HEK293 (cell line): Measurements from ENCODE around the gene SLC37A4.
A peak's percentile ranks its signal among the peaks of the same experiment; 100 is the strongest.

Source experiments
- CTCF ChIA-PET: fragments of 350-600 bp; formaldehyde crosslinking; extraction: SDS; loops from one replicate; lab custom pipeline; 2021; ENCODE audit warnings: antibody characterized with exemption; lab: Yijun Ruan, JAX
- POLR2A ChIA-PET: fragments of 300-600 bp; formaldehyde crosslinking; extraction: SDS; loops from one replicate; lab custom pipeline; 2020; ENCODE audit warnings: antibody characterized with exemption, inconsistent platforms; lab: Yijun Ruan, JAX
- H3K27ac ChIP-seq: fragments of 200-500 bp; sonication (Bioruptor generic); 2 replicates; pipeline ENCODE4 v1.5.1; 2014; ENCODE audit warnings: low read depth, low read length, control low read depth, inconsistent platforms; ENCODE audit errors: extremely low read depth
- H3K36me3 ChIP-seq, 2 experiments: fragments of 200-500 bp in 1 of 2; sonication (Bioruptor generic) in 1 of 2; 1 replicate in 1 of 2; 2 replicates in 1 of 2; pipeline ENCODE4 v1.5.1; 2014 to 2017; ENCODE audit warnings: inconsistent platforms in 2 of 2, low read length in 2 of 2; ENCODE audit not compliant: control insufficient read depth in 2 of 2, insufficient read depth in 1 of 2
- H3K4me1 ChIP-seq: fragments of 200-500 bp; sonication (Bioruptor generic); 2 replicates; pipeline ENCODE4 v1.5.1; 2014; ENCODE audit warnings: mild to moderate bottlenecking, low read length, inconsistent platforms; ENCODE audit not compliant: control insufficient read depth, insufficient read depth
- H3K4me3 ChIP-seq: 2 replicates; pipeline ENCODE4 v1.5.1; 2011; ENCODE audit warnings: low read depth, mild to moderate bottlenecking, control low read depth, low read length, moderate library complexity
- H3K9me3 ChIP-seq: fragments of 200-500 bp; sonication (Bioruptor generic); 2 replicates; pipeline ENCODE4 v1.5.1; 2014; ENCODE audit warnings: low read depth, low read length, inconsistent platforms; ENCODE audit not compliant: control insufficient read depth, insufficient read depth
- IKZF3 ChIP-seq: fragments of 450-650 bp; IDR thresholded peaks from 2 replicates; pipeline ENCODE4 v1.5.0; 2018; ENCODE audit warnings: missing biosample characterization, mild to moderate bottlenecking, missing genetic modification characterization, moderate library complexity
- KLF16 ChIP-seq: fragments of 450-650 bp; formaldehyde crosslinking; IDR thresholded peaks from 2 replicates; pipeline ENCODE4 v1.5.1; 2017; ENCODE audit warnings: missing biosample characterization, missing genetic modification characterization
- ZBTB8A ChIP-seq: fragments of 450-650 bp; formaldehyde crosslinking; IDR thresholded peaks from 2 replicates; pipeline ENCODE4 v1.5.1; 2016; ENCODE audit warnings: missing biosample characterization, missing genetic modification characterization
- ZFHX2 ChIP-seq: fragments of 450-650 bp; formaldehyde crosslinking; conservative IDR thresholded peaks from 2 replicates; pipeline ENCODE4 v1.5.1; 2016; ENCODE audit warnings: missing biosample characterization, missing genetic modification characterization
- ZNF23 ChIP-seq: fragments of 450-650 bp; formaldehyde crosslinking; IDR thresholded peaks from 2 replicates; pipeline ENCODE4 v1.5.1; 2016; ENCODE audit warnings: missing biosample characterization, missing genetic modification characterization, borderline replicate concordance
- ZNF660 ChIP-seq: fragments of 450-650 bp; IDR thresholded peaks from 2 replicates; pipeline ENCODE4 v1.5.1; 2018; ENCODE audit warnings: missing biosample characterization, mild to moderate bottlenecking, missing genetic modification characterization
- TF ChIP-seq, protein P1 (sequence below): fragments of 450-650 bp; formaldehyde crosslinking; IDR thresholded peaks from 2 replicates; pipeline ENCODE4 v1.5.1; 2016; ENCODE audit warnings: missing biosample characterization, missing genetic modification characterization
- TF ChIP-seq, protein P2 (sequence below): IDR thresholded peaks from 2 replicates; pipeline ENCODE4 v1.6.1; 2011; ENCODE audit warnings: mild to moderate bottlenecking, low read depth, low read length, borderline replicate concordance
- TF ChIP-seq, protein P3 (sequence below): fragments of 450-650 bp; formaldehyde crosslinking; IDR thresholded peaks from 2 replicates; pipeline ENCODE4 v1.5.1; 2016; ENCODE audit warnings: missing biosample characterization, missing genetic modification characterization, borderline replicate concordance
- TF ChIP-seq, protein P4 (sequence below): fragments of 450-650 bp; formaldehyde crosslinking; IDR thresholded peaks from 2 replicates; pipeline ENCODE4 v1.5.1; 2016; ENCODE audit warnings: missing biosample characterization, missing genetic modification characterization
- TF ChIP-seq, protein P5 (sequence below): fragments of 450-650 bp; formaldehyde crosslinking; IDR thresholded peaks from 2 replicates; pipeline ENCODE4 v1.5.1; 2017; ENCODE audit warnings: missing biosample characterization, missing genetic modification characterization

The SLC37A4 gene

DNA sequence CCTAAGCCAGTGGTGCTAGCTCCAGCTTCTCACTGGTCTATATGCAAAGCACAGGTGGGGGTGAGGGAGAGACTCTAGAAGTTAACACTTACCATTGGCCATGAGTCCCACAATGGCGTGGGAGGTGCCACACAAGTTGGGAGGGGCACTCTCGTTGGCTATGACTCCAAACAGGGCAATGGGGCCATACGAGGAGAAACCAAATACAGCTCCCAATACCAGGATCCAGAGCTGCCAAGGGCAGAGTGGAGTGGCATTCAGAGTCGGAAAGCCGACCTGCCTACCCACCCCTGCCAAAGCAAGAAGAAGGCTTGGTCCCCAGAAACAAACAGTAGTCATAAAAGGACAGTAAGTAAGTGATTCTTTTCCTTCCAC, 5.6 kb downstream of the SLC37A4 start:
- ChIA-PET CTCF (no interaction called here), POLR2A (interaction anchor here (1.0 to 1.9 kb wide), 3 partner anchors 11 to 71 kb away, joined by 4 to 6 read pairs (median 4); no protein-coding TSS in a partner anchor)
- H3K4me3 ChIP-seq, result no peak overlapping the region
- no peaks in the 10 kb centered on the region for H3K4me1 ChIP-seq
- H3K9me3 ChIP-seq, result no peaks in the 10 kb centered on the region
- TF ChIP-seq, protein P1, sequence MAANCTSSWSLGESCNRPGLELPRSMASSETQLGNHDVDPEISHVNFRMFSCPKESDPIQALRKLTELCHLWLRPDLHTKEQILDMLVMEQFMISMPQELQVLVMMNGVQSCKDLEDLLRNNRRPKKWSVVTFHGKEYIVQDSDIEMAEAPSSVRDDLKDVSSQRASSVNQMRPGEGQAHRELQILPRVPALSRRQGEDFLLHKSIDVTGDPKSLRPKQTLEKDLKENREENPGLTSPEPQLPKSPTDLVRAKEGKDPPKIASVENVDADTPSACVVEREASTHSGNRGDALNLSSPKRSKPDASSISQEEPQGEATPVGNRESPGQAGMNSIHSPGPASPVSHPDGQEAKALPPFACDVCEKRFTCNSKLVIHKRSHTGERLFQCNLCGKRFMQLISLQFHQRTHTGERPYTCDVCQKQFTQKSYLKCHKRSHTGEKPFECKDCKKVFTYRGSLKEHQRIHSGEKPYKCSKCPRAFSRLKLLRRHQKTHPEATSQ (tag by site-specific recombination), result no peak
- 0 out of 2 replicates have a peak, but pooled peaks have one; percentile 28 for TF ChIP-seq ZFHX2
- TF ChIP-seq, all 188 proteins: peak for 1
- Histone ChIP-seq H3K27ac (no peak overlapping the region), H3K36me3 (peaks cover 0 to 85% of the 10 kb centered on the region in 2 experiments; a peak in 2 of 3 replicates)

DNA sequence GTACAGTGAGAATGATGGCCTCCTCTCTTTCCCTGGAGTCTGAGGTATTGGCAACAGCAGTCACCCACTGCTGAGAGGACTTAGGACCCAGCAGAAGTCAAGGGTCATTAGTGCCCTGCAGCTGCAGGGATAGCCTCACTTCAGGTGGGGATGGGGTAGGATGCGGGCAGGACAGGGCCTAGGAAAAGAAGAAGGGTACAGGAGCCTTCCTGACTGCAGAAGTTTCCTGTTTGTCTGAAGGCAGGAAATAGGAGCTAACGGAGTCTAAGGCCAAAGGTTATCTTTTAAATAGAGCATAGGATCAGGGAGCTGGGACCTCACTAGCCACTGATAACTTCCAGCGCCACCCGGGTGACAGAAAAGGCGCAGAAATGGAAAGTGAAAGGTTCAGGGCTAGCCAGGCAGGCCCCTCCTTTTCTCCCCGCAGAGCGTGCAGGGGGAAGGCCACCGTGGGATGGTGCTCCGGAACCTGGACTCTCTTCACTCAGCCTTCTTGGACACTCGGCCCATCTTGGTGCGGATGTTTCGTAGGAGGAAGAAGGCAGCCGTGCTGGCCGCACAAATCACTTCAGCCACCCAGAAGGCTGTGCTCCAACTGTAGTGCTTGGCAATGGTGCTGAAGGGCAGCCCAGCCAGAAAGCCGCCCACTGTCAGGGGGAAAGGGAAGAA, 6.1 kb downstream of the SLC37A4 start:
- ChIA-PET CTCF (interaction anchor here (1.1 kb wide), 1 partner anchor 118 kb away, joined by 3 read pairs; no protein-coding TSS in a partner anchor), POLR2A (interaction anchor here (1.0 to 1.9 kb wide), 3 partner anchors 11 to 72 kb away, joined by 4 to 6 read pairs (median 4); no protein-coding TSS in a partner anchor)
- Histone ChIP-seq H3K36me3 (peaks cover 0 to 88% of the 10 kb centered on the region in 2 experiments; a peak in 2 of 3 replicates), H3K27ac (no peak overlapping the region), H3K9me3 (no peaks in the 10 kb centered on the region), H3K4me1 (no peaks in the 10 kb centered on the region), H3K4me3 (no peak overlapping the region)
- TF ChIP-seq, protein P2, sequence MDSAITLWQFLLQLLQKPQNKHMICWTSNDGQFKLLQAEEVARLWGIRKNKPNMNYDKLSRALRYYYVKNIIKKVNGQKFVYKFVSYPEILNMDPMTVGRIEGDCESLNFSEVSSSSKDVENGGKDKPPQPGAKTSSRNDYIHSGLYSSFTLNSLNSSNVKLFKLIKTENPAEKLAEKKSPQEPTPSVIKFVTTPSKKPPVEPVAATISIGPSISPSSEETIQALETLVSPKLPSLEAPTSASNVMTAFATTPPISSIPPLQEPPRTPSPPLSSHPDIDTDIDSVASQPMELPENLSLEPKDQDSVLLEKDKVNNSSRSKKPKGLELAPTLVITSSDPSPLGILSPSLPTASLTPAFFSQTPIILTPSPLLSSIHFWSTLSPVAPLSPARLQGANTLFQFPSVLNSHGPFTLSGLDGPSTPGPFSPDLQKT, result no peak
- TF ChIP-seq ZBTB8A (tag by site-specific recombination) (no peak), ZNF23 (tag by site-specific recombination) (no peak), IKZF3 (no peak), ZNF660 (no peak), KLF16 (tag by site-specific recombination) (no peak)
- TF ChIP-seq, protein P3, sequence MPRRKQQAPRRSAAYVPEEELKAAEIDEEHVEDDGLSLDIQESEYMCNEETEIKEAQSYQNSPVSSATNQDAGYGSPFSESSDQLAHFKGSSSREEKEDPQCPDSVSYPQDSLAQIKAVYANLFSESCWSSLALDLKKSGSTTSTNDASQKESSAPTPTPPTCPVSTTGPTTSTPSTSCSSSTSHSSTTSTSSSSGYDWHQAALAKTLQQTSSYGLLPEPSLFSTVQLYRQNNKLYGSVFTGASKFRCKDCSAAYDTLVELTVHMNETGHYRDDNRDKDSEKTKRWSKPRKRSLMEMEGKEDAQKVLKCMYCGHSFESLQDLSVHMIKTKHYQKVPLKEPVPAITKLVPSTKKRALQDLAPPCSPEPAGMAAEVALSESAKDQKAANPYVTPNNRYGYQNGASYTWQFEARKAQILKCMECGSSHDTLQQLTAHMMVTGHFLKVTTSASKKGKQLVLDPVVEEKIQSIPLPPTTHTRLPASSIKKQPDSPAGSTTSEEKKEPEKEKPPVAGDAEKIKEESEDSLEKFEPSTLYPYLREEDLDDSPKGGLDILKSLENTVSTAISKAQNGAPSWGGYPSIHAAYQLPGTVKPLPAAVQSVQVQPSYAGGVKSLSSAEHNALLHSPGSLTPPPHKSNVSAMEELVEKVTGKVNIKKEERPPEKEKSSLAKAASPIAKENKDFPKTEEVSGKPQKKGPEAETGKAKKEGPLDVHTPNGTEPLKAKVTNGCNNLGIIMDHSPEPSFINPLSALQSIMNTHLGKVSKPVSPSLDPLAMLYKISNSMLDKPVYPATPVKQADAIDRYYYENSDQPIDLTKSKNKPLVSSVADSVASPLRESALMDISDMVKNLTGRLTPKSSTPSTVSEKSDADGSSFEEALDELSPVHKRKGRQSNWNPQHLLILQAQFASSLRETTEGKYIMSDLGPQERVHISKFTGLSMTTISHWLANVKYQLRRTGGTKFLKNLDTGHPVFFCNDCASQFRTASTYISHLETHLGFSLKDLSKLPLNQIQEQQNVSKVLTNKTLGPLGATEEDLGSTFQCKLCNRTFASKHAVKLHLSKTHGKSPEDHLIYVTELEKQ (tag by site-specific recombination), result no peak
- TF ChIP-seq, protein P4, sequence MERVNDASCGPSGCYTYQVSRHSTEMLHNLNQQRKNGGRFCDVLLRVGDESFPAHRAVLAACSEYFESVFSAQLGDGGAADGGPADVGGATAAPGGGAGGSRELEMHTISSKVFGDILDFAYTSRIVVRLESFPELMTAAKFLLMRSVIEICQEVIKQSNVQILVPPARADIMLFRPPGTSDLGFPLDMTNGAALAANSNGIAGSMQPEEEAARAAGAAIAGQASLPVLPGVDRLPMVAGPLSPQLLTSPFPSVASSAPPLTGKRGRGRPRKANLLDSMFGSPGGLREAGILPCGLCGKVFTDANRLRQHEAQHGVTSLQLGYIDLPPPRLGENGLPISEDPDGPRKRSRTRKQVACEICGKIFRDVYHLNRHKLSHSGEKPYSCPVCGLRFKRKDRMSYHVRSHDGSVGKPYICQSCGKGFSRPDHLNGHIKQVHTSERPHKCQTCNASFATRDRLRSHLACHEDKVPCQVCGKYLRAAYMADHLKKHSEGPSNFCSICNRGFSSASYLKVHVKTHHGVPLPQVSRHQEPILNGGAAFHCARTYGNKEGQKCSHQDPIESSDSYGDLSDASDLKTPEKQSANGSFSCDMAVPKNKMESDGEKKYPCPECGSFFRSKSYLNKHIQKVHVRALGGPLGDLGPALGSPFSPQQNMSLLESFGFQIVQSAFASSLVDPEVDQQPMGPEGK, result no peak
- TF ChIP-seq, protein P5, sequence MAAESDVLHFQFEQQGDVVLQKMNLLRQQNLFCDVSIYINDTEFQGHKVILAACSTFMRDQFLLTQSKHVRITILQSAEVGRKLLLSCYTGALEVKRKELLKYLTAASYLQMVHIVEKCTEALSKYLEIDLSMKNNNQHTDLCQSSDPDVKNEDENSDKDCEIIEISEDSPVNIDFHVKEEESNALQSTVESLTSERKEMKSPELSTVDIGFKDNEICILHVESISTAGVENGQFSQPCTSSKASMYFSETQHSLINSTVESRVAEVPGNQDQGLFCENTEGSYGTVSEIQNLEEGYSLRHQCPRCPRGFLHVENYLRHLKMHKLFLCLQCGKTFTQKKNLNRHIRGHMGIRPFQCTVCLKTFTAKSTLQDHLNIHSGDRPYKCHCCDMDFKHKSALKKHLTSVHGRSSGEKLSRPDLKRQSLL (tag by site-specific recombination), result no peak
